Measurements from ENCODE around the gene WDR86.

The WDR86 gene

DNA sequence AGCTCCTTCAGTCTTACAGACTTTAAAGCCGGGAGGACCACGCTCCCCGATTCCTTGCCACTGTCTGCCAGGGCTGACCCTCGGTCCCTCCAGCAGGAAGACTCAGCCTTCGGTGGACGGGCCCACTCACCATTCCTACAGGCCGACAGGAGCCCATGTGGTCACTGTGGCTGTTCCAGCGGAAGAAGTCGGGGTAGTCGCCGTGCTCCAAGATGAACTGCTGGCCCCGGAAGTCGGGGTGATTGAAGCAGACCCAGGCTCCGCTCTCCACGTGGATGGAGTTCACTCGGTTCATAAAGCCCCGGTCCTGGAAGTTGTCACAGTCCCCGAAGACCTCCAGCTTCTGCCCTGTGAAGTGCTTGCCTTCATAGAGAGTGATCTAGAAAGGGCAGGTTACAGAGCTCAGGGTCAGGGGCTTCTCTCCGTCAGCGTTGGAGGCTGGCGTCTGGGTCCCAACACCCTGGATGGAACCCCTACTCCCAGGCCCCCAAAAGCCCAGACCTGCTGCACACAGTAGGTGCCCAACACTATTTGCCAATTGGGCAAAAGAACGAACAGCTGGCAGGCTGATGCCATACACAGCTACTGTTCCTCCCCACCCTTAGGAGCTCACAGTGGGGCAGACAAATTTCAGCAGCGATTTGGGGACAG, 28.2 kb upstream of the WDR86 start:
- no peaks in the 10 kb centered on the region for H3K9me3 Mint-ChIP-seq
- H3K4me1 Mint-ChIP-seq: peaks cover 45% of the 10 kb centered on the region
- TF ChIP-seq, protein P1, sequence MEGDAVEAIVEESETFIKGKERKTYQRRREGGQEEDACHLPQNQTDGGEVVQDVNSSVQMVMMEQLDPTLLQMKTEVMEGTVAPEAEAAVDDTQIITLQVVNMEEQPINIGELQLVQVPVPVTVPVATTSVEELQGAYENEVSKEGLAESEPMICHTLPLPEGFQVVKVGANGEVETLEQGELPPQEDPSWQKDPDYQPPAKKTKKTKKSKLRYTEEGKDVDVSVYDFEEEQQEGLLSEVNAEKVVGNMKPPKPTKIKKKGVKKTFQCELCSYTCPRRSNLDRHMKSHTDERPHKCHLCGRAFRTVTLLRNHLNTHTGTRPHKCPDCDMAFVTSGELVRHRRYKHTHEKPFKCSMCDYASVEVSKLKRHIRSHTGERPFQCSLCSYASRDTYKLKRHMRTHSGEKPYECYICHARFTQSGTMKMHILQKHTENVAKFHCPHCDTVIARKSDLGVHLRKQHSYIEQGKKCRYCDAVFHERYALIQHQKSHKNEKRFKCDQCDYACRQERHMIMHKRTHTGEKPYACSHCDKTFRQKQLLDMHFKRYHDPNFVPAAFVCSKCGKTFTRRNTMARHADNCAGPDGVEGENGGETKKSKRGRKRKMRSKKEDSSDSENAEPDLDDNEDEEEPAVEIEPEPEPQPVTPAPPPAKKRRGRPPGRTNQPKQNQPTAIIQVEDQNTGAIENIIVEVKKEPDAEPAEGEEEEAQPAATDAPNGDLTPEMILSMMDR (IDR thresholded peaks at IDR 0.05; ENCODE audit: unreplicated experiment in 3 of 3): no peak
- H3K4me3 Mint-ChIP-seq: no peak overlapping the region
- H3K27ac Mint-ChIP-seq: no peak overlapping the region
- H3K27me3 Mint-ChIP-seq (ENCODE audit: low read depth): peaks cover 12% of the 10 kb centered on the region
- H3K36me3 Mint-ChIP-seq (ENCODE audit: low read depth): no peaks in the 10 kb centered on the region

DNA sequence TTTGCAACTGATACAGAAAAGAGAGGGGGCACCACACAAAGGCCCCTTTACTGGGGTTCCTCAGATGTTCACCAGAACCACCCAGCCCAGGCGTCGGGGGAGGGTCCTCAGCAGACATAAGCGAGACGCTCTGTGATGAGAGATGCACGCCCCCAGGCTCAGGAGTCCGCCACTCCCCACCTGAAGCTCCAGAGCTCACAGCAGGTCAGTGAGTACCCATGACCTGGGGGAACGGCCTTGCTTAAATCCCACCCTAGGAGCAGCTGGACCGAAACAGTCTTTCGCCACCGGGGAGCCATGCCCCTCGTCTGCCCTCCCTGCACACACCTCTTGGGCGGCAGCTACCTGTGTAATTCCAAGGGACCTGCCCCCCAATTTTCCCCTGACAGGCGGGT, 27.3 kb upstream of the WDR86 start:
- H3K27ac Mint-ChIP-seq: peak overlapping the region in 1 of 3 experiments; percentile 80
- no peaks in the 10 kb centered on the region for H3K9me3 Mint-ChIP-seq
- H3K36me3 Mint-ChIP-seq (ENCODE audit: low read depth): no peaks in the 10 kb centered on the region
- peaks cover 12% of the 10 kb centered on the region for H3K27me3 Mint-ChIP-seq (ENCODE audit: low read depth)
- H3K4me1 Mint-ChIP-seq: peaks cover 39% of the 10 kb centered on the region
- no peak overlapping the region for H3K4me3 Mint-ChIP-seq
- TF ChIP-seq, protein P1 (IDR thresholded peaks at IDR 0.05; ENCODE audit: unreplicated experiment in 3 of 3): no peak

DNA sequence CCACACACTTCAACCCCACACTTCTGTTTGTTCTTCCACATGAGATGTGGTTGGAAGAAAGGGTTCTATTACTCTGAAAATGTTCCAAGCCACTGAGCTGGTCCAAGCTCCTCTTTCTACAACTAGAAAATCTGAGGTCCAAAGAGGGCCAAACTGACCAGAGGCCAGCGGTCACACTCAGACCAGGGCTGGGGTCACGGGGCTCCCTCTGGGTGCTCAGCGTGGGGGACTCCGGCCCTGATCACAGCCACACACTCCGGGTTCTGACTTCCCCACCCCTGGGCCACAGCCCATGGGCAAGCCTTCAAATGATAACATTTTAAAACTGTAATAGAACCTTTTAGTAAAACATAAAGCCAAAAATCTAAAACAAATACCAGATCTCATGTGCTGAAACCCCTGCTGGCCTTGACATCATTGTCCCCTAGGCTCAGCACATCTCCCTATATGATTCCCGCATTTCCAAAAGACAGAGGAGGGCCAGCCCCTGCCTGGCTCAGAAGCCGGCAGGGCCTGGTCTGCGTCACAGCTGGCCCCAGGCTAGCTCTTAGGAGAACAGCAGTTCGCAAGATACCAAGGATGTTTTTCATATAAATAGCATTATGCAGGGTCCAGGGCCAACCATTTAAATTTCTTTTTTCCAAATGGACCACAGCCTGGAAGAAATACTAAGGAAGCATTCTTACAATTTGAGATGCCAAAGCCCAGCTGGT, 26.8 kb upstream of the WDR86 start:
- no peaks in the 10 kb centered on the region for H3K36me3 Mint-ChIP-seq (ENCODE audit: low read depth)
- no peaks in the 10 kb centered on the region for H3K9me3 Mint-ChIP-seq
- TF ChIP-seq, protein P1 (IDR thresholded peaks at IDR 0.05; ENCODE audit: unreplicated experiment in 3 of 3): no peak
- peak overlapping the region in 2 of 3 experiments; percentile 2 to 32 for H3K4me3 Mint-ChIP-seq
- peak overlapping the region; percentile 72 to 80 (median 76) for H3K27ac Mint-ChIP-seq
- peaks cover 12% of the 10 kb centered on the region for H3K27me3 Mint-ChIP-seq (ENCODE audit: low read depth)
- H3K4me1 Mint-ChIP-seq: peaks cover 33% of the 10 kb centered on the region

DNA sequence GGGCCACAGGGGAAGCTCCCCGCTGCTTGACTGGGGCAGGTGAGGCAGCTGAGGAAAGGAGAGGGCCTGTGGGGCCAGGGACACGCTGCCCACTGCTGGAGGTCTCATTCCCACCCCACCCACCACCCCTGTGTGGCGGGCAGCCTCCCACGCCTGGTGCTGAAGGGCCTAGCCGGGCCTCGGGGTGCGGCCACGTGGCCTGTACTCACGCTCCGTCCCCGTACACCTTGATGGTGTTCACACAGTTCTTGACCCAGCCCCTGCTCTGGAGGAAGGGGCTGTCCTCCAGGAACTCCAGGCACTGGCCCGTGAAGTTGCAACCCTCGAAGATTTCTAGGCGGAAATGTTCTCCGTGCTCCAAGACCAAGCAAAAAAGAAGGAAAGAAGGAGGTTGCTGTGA, 26.1 kb upstream of the WDR86 start:
- H3K9me3 Mint-ChIP-seq: no peaks in the 10 kb centered on the region
- no peak overlapping the region for H3K4me3 Mint-ChIP-seq
- H3K4me1 Mint-ChIP-seq: peaks cover 27% of the 10 kb centered on the region
- no peaks in the 10 kb centered on the region for H3K36me3 Mint-ChIP-seq (ENCODE audit: low read depth)
- H3K27ac Mint-ChIP-seq: peak overlapping the region; percentile 72 to 80 (median 76)
- TF ChIP-seq, protein P1 (IDR thresholded peaks at IDR 0.05; ENCODE audit: unreplicated experiment in 3 of 3): no peak
- H3K27me3 Mint-ChIP-seq (ENCODE audit: low read depth): peaks cover 12% of the 10 kb centered on the region

DNA sequence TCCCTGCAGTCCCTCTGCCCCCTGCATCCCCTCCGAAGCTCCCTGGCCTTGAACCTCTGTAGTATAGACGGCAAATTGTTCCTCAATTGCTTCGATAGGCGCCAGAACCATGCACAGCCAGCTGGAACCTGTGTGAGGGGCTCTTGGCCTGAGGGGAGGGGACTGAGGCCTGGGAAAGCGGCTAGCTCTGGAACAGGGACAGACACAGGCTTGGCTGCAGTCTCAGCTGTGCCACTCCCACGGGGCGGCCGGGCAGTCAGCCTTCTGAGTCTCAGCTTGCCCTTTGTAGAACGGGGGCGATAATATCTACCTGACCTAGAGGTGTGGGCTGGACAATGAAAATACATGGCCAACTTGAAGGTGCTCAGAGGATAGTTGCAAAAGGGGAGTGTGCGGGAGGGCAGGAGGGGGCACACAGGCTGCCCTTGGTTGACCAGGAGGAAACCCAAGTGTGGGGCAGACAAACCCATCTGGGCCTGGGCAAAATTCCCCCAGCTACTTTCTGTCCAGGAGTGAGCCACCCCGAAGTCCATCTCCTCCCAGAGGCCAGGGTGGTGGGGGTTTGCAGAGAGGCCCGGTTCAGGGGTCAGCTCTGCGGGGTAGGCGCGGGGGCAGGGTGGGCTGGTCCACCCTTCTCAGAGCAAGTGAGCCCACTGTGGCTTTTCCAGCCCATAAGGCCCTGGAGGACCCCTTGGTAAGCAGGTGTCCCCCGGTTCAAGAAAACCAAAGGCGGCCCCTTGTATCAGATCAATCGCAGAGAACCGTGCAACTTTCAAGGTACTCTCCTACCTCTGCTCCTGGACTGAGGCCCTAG, 25.5 kb upstream of the WDR86 start:
- H3K36me3 Mint-ChIP-seq (ENCODE audit: low read depth): no peaks in the 10 kb centered on the region
- no peaks in the 10 kb centered on the region for H3K9me3 Mint-ChIP-seq
- peak overlapping the region; percentile 53 to 70 (median 66) for H3K27ac Mint-ChIP-seq

More for the DNA sequence above, 25.5 kb upstream of the WDR86 start:
- Mint-ChIP-seq H3K4me1 (peaks cover 20% of the 10 kb centered on the region), H3K27me3 (ENCODE audit: low read depth) (peaks cover 6% of the 10 kb centered on the region), H3K4me3 (no peak overlapping the region)
- TF ChIP-seq, protein P1 (IDR thresholded peaks at IDR 0.05; ENCODE audit: unreplicated experiment in 3 of 3): no peak

All from nephron (organoid).